Activated B cell treated with CpG ODN at 0.5 μM for 24 hours (primary cell): Measurements from ENCODE around the gene CRISP2. TPM values are rescaled to one million over a fixed set of nuclear protein-coding genes. Genes with fewer than 3 reads are reported as not detected.
"Not testable (repeated sequence)": the region's sequence is repeated elsewhere in the genome, so short reads cannot be mapped to it uniquely, and the experiment has no call there.

Source experiments
- ATAC-seq: fragments of 200-7000 bp; cut with Tn5 transposase; one replicate; pipeline ENCODE4 v1.10.0; 2021; ENCODE audit warnings: low read depth, mild to moderate bottlenecking, moderate library complexity
- CTCF ChIA-PET: fragments of 350-600 bp; sonication (Branson Sonifier 250); formaldehyde crosslinking; loops from one replicate; lab custom pipeline; 2021; ENCODE audit warnings: antibody characterized with exemption; lab: Charles Lee
- POLR2A ChIA-PET: fragments of 350-600 bp; sonication (Branson Sonifier 250); formaldehyde crosslinking; loops from one replicate; lab custom pipeline; 2021; ENCODE audit warnings: antibody characterized with exemption; lab: Charles Lee
- DNase-seq: peaks from one replicate; pipeline ENCODE4 v3.0.0; 2022
- H3K27ac Mint-ChIP-seq: one replicate; pipeline ENCODE4 v1.8.0; 2020; ENCODE audit warnings: mixed read lengths
- H3K27me3 Mint-ChIP-seq: one replicate; pipeline ENCODE4 v1.8.0; 2021; ENCODE audit warnings: mixed read lengths
- H3K36me3 Mint-ChIP-seq: one replicate; pipeline ENCODE4 v1.8.0; 2021; ENCODE audit warnings: low read depth, mixed read lengths
- H3K4me1 Mint-ChIP-seq: one replicate; pipeline ENCODE4 v1.8.0; 2021; ENCODE audit warnings: mixed read lengths
- H3K4me3 Mint-ChIP-seq: one replicate; pipeline ENCODE4 v1.8.0; 2020; ENCODE audit warnings: mild to moderate bottlenecking, mixed read lengths
- H3K9me3 Mint-ChIP-seq: one replicate; pipeline ENCODE4 v1.8.0; 2020; ENCODE audit warnings: mixed read lengths
- intact Hi-C: fragments of 100-400 bp; cut with micrococcal nuclease; formaldehyde crosslinking; loops from one replicate; pipeline ENCODE4 v1.15.1; 2024
- total RNA-seq: library from RNA; stranded (reverse); gene quantifications from 2 replicates; pipeline ENCODE4 v1.2.3, GENCODE V29; 2022
- TF ChIP-seq, protein P1 (sequence below): fragments of 200-600 bp; IDR thresholded peaks from one replicate; pipeline ENCODE4 v1.8.0; 2022; ENCODE audit warnings: antibody characterized with exemption, mild to moderate bottlenecking

Gene CRISP2
- total RNA-seq, 1 donor from 2014 or later, result not detected

DNA sequence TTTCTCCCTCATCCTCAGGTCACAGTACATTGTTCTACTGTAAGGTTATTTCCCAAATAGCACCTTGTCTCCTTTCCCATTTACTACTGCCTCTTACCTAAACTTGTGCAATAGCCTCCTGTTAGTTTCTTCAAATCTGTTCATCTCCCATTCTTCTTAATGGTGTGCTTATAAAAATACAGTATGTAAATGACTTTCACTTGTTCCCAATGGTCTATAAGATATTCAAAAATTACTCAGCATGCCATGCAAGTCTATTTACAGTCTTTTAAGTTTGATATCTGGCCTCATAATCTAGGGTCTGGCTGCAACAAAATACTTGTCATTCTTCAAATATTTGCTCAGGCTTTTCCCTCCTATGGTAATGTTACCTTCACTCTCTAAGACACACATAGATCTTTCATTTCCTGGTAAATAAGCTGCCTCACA is 45.2 kb downstream of the CRISP2 start:
- CTCF ChIA-PET, result no interaction called here
- Mint-ChIP-seq H3K36me3 (no peaks in the 10 kb centered on the region), H3K27ac (no peak overlapping the region), H3K27me3 (no peaks in the 10 kb centered on the region), H3K4me3 (no peak overlapping the region), H3K4me1 (no peaks in the 10 kb centered on the region), H3K9me3 (peaks cover 10% of the 10 kb centered on the region)
- TF ChIP-seq, protein P1, sequence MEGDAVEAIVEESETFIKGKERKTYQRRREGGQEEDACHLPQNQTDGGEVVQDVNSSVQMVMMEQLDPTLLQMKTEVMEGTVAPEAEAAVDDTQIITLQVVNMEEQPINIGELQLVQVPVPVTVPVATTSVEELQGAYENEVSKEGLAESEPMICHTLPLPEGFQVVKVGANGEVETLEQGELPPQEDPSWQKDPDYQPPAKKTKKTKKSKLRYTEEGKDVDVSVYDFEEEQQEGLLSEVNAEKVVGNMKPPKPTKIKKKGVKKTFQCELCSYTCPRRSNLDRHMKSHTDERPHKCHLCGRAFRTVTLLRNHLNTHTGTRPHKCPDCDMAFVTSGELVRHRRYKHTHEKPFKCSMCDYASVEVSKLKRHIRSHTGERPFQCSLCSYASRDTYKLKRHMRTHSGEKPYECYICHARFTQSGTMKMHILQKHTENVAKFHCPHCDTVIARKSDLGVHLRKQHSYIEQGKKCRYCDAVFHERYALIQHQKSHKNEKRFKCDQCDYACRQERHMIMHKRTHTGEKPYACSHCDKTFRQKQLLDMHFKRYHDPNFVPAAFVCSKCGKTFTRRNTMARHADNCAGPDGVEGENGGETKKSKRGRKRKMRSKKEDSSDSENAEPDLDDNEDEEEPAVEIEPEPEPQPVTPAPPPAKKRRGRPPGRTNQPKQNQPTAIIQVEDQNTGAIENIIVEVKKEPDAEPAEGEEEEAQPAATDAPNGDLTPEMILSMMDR, result no peak
- POLR2A ChIA-PET, result no interaction called here
- intact Hi-C loops, result no loop called here
- DNase-seq (no peak), ATAC-seq (no peak)

DNA sequence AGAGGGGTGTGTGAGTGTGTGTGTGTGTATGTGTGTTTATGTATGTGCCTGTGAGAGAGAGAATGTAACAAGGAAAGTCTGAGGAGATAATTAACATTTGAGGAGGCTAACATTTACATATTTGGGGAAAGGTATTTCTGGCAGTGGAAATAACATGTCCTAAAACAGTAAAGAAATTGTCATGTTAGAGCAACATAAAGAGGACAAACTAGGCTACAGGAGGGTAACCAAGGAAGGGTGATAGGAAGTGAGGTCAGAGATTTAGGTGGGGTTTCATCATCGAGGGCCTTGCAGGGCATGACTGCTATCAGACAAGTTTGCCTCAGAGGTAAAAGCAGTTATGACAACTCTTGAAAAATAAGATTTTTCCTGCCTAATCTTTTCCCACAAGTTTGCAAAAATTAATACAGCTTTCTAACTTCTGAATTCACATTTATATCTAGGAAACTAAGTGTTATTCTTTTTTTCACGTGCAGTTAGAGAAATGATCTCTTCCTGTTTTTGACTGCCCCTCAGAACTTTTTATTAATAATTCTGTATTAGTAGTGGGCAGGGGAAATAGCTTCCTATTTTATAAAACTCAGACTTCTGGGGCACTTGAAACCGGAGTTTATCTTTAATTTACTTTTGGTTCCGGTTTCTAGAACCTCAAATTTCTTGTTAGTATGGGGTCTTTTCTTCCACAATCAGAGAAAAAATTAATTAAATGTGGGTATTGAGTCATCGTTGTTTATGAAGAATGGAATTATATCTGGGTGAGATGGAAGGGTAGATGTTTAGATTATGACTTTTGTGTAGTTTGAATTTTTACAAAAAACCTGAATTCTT is 46.2 kb downstream of the CRISP2 start:
- H3K27ac Mint-ChIP-seq, result no peak overlapping the region
- no peaks in the 10 kb centered on the region for H3K4me1 Mint-ChIP-seq
- peaks cover 9% of the 10 kb centered on the region for H3K9me3 Mint-ChIP-seq
- ATAC-seq, result no peak
- intact Hi-C loops, result no loop called here
- H3K36me3 Mint-ChIP-seq, result no peaks in the 10 kb centered on the region
- ChIA-PET CTCF (no interaction called here), POLR2A (no interaction called here)
- H3K4me3 Mint-ChIP-seq, result no peak overlapping the region
- TF ChIP-seq, protein P1, result no peak
- no peaks in the 10 kb centered on the region for H3K27me3 Mint-ChIP-seq
- DNase-seq, result no peak

DNA sequence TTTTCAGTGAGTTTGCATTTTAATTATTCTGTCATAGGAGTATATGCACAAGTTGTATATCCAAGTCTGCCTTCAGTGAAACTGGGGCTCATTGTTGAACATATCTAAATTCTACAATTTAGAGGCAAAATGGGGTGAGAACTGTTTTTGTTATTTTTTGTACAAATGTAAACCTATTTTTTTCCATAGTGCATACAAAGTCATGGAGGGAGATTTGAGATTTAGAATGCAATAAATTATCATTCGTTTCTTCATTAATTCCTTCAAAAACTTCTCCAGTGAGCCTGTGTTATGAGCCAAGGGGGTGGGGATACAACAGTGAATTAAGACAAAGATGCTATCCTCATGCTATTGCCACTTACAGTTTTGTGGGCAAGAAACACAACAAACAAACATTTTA is 46.9 kb downstream of the CRISP2 start:
- TF ChIP-seq, protein P1, result no peak
- no peak overlapping the region for H3K27ac Mint-ChIP-seq
- H3K4me3 Mint-ChIP-seq, result no peak overlapping the region
- ATAC-seq (no peak), DNase-seq (no peak)
- POLR2A ChIA-PET, result no interaction called here
- intact Hi-C loops, result no loop called here
- no peaks in the 10 kb centered on the region for H3K36me3 Mint-ChIP-seq
- no peaks in the 10 kb centered on the region for H3K4me1 Mint-ChIP-seq
- CTCF ChIA-PET, result no interaction called here
- H3K27me3 Mint-ChIP-seq, result no peaks in the 10 kb centered on the region
- H3K9me3 Mint-ChIP-seq, result peaks cover 5% of the 10 kb centered on the region

DNA sequence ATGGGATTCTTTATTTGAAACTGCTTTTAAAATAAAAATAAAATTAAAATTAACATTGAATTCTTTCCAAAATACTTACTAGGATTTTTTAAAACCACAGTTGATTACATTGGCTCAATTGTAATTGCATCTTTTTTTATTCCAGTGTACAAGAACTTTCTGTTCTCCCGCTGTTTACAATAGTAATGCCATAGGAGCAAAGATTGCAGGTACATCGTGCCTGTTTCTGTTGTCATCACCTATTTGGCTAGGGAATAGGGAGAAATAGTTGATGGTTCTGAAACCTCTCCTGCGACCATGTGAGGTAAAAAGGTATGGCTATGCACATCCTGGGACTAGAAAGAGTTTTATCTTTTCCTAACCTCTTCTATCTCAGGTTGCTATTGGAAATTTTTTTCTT is 48.5 kb downstream of the CRISP2 start:
- no peaks in the 10 kb centered on the region for H3K36me3 Mint-ChIP-seq
- H3K4me3 Mint-ChIP-seq, result no peak overlapping the region
- TF ChIP-seq, protein P1, result no peak
- H3K27me3 Mint-ChIP-seq, result no peaks in the 10 kb centered on the region
- no peaks in the 10 kb centered on the region for H3K9me3 Mint-ChIP-seq
- H3K4me1 Mint-ChIP-seq, result no peaks in the 10 kb centered on the region
- ATAC-seq, result no peak
- intact Hi-C loops, result no loop called here
- CTCF ChIA-PET, result no interaction called here
- no peak overlapping the region for H3K27ac Mint-ChIP-seq
- POLR2A ChIA-PET, result no interaction called here
- no peak for DNase-seq

DNA sequence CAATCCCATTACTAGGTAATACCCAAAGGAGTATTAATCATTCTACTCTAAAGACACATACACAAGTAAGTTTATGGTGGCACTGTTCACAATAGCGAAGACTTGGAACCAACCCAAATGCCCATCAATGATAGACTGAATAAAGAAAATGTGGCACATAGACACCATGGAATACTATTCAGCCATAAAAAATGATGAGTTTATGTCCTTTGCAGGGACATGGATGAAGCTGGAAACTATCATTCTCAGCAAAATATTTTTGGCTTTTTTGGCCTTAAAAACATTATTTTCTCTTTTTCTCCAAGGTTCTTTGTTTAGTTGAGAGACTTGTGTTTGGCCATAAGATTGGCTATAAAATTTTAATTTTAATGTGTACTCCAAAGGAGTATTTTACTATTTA is 49.3 kb downstream of the CRISP2 start:
- H3K27ac Mint-ChIP-seq, POLR2A ChIA-PET, H3K36me3 Mint-ChIP-seq, ATAC-seq, intact Hi-C loops, CTCF ChIA-PET, H3K4me1 Mint-ChIP-seq, H3K27me3 Mint-ChIP-seq, H3K9me3 Mint-ChIP-seq, H3K4me3 Mint-ChIP-seq, DNase-seq: not testable (repeated sequence)
